Panc1 (cell line): ENCODE data around the gene LRP1B.

Experiments
- REST ChIP-seq, 2 experiments: IDR thresholded peaks; 2 replicates each; pipeline ENCODE4 v1.6.1; 2011 to 2012; ENCODE audit warnings: low read depth in 2 of 2, control low read depth in 1 of 2, low read length in 1 of 2, mild to moderate bottlenecking in 1 of 2, moderate library complexity in 1 of 2; ENCODE audit not compliant: insufficient read depth in 1 of 2
- TF ChIP-seq, protein P1 (sequence below): fragments of 450-650 bp; IDR thresholded peaks from 2 replicates; pipeline ENCODE4 v1.5.1; 2017; ENCODE audit warnings: mild to moderate bottlenecking

- TF ChIP-seq, protein P1, sequence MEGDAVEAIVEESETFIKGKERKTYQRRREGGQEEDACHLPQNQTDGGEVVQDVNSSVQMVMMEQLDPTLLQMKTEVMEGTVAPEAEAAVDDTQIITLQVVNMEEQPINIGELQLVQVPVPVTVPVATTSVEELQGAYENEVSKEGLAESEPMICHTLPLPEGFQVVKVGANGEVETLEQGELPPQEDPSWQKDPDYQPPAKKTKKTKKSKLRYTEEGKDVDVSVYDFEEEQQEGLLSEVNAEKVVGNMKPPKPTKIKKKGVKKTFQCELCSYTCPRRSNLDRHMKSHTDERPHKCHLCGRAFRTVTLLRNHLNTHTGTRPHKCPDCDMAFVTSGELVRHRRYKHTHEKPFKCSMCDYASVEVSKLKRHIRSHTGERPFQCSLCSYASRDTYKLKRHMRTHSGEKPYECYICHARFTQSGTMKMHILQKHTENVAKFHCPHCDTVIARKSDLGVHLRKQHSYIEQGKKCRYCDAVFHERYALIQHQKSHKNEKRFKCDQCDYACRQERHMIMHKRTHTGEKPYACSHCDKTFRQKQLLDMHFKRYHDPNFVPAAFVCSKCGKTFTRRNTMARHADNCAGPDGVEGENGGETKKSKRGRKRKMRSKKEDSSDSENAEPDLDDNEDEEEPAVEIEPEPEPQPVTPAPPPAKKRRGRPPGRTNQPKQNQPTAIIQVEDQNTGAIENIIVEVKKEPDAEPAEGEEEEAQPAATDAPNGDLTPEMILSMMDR, result no peak
- no peak for TF ChIP-seq REST (IDR thresholded peaks at IDR 0.05; ENCODE audit: insufficient read depth in 1 of 2, low read depth in 2 of 2, low read length in 1 of 2)
Observed at GRCh38 chr2:142095647-142096046, 35.2 kb downstream of the LRP1B start.
